Measurements from ENCODE around the gene REV1. TPM values are rescaled to one million over a fixed set of nuclear protein-coding genes. Genes with fewer than 3 reads are reported as not detected.

REV1 gene
- total and polyA plus RNA-seq, 2 donors: 23.9 to 27.1 TPM

GRCh38 chr2:99424371-99424770, 65.4 kb downstream of the REV1 start:
- Histone ChIP-seq H3K27me3 (ENCODE audit: control insufficient read depth in 2 of 2, insufficient read depth in 1 of 2, low read length in 1 of 2) (no peaks in the 10 kb centered on the region), H3K36me3 (ENCODE audit: control insufficient read depth in 2 of 2, insufficient read depth in 2 of 2, low read length in 1 of 2) (peaks cover 28 to 43% of the 10 kb centered on the region in 2 donors), H3K27ac (ENCODE audit: low read depth in 1 of 2, low read length in 1 of 2) (no peak overlapping the region), H3K4me1 (ENCODE audit: control insufficient read depth in 2 of 2, insufficient read depth in 2 of 2, low read length in 2 of 2) (no peaks in the 10 kb centered on the region), H3K9me3 (ENCODE audit: control insufficient read depth in 2 of 2, insufficient read depth in 1 of 2, low read length in 1 of 2) (no peaks in the 10 kb centered on the region), H3K4me3 (ENCODE audit: low read length in 2 of 2) (no peak overlapping the region)
- DNase-seq (ENCODE audit: low read depth in 6 of 9, low spot score in 9 of 9): no peak

- Histone ChIP-seq H3K4me3 (ENCODE audit: low read length in 2 of 2) (no peak overlapping the region), H3K4me1 (ENCODE audit: control insufficient read depth in 2 of 2, insufficient read depth in 2 of 2, low read length in 2 of 2) (no peaks in the 10 kb centered on the region), H3K27ac (ENCODE audit: low read depth in 1 of 2, low read length in 1 of 2) (no peak overlapping the region), H3K27me3 (ENCODE audit: control insufficient read depth in 2 of 2, insufficient read depth in 1 of 2, low read length in 1 of 2) (no peaks in the 10 kb centered on the region), H3K9me3 (ENCODE audit: control insufficient read depth in 2 of 2, insufficient read depth in 1 of 2, low read length in 1 of 2) (no peaks in the 10 kb centered on the region), H3K36me3 (ENCODE audit: control insufficient read depth in 2 of 2, insufficient read depth in 2 of 2, low read length in 1 of 2) (peaks cover 27 to 40% of the 10 kb centered on the region in 2 donors)
- 92% methylated on average over 3 of the region's 3 CpGs for WGBS
- DNase-seq (ENCODE audit: low read depth in 6 of 9, low spot score in 9 of 9): no peak
Observed at GRCh38 chr2:99422599-99422998, 67.2 kb downstream of the REV1 start.

GRCh38 chr2:99421469-99421868, 68.3 kb downstream of the REV1 start:
- H3K27me3 ChIP-seq (ENCODE audit: control insufficient read depth in 2 of 2, insufficient read depth in 1 of 2, low read length in 1 of 2): no peaks in the 10 kb centered on the region
- H3K9me3 ChIP-seq (ENCODE audit: control insufficient read depth in 2 of 2, insufficient read depth in 1 of 2, low read length in 1 of 2): no peaks in the 10 kb centered on the region
- no peaks in the 10 kb centered on the region for H3K4me1 ChIP-seq (ENCODE audit: control insufficient read depth in 2 of 2, insufficient read depth in 2 of 2, low read length in 2 of 2)
- no peak overlapping the region for H3K4me3 ChIP-seq (ENCODE audit: low read length in 2 of 2)
- no peak for DNase-seq (ENCODE audit: low read depth in 6 of 9, low spot score in 9 of 9)
- H3K36me3 ChIP-seq (ENCODE audit: control insufficient read depth in 2 of 2, insufficient read depth in 2 of 2, low read length in 1 of 2): peaks cover 32 to 47% of the 10 kb centered on the region in 2 donors
- 97% methylated on average over 5 of the region's 5 CpGs for WGBS
- H3K27ac ChIP-seq (ENCODE audit: low read depth in 1 of 2, low read length in 1 of 2): no peak overlapping the region

- Histone ChIP-seq H3K36me3 (ENCODE audit: control insufficient read depth in 2 of 2, insufficient read depth in 2 of 2, low read length in 1 of 2) (peaks cover 32 to 53% of the 10 kb centered on the region in 2 donors), H3K27ac (ENCODE audit: low read depth in 1 of 2, low read length in 1 of 2) (no peak overlapping the region)
Observed at GRCh38 chr2:99420751-99421299, 69.0 kb downstream of the REV1 start.

GRCh38 chr2:99420031-99420430, 69.8 kb downstream of the REV1 start:
- no peak for DNase-seq (ENCODE audit: low read depth in 6 of 9, low spot score in 9 of 9)
- H3K9me3 ChIP-seq (ENCODE audit: control insufficient read depth in 2 of 2, insufficient read depth in 1 of 2, low read length in 1 of 2): no peaks in the 10 kb centered on the region
- H3K4me1 ChIP-seq (ENCODE audit: control insufficient read depth in 2 of 2, insufficient read depth in 2 of 2, low read length in 2 of 2): no peaks in the 10 kb centered on the region
- 96% methylated on average over 1 of the region's 1 CpG for WGBS
- H3K27ac ChIP-seq (ENCODE audit: low read depth in 1 of 2, low read length in 1 of 2): no peak overlapping the region
- no peaks in the 10 kb centered on the region for H3K27me3 ChIP-seq (ENCODE audit: control insufficient read depth in 2 of 2, insufficient read depth in 1 of 2, low read length in 1 of 2)
- no peak overlapping the region for H3K4me3 ChIP-seq (ENCODE audit: low read length in 2 of 2)
- peaks cover 37 to 61% of the 10 kb centered on the region in 2 donors for H3K36me3 ChIP-seq (ENCODE audit: control insufficient read depth in 2 of 2, insufficient read depth in 2 of 2, low read length in 1 of 2)

More at GRCh38 chr2:99420751-99421299, 69.0 kb downstream of the REV1 start:
- Histone ChIP-seq H3K4me3 (ENCODE audit: low read length in 2 of 2) (no peak overlapping the region), H3K4me1 (ENCODE audit: control insufficient read depth in 2 of 2, insufficient read depth in 2 of 2, low read length in 2 of 2) (no peaks in the 10 kb centered on the region), H3K27me3 (ENCODE audit: control insufficient read depth in 2 of 2, insufficient read depth in 1 of 2, low read length in 1 of 2) (no peaks in the 10 kb centered on the region), H3K9me3 (ENCODE audit: control insufficient read depth in 2 of 2, insufficient read depth in 1 of 2, low read length in 1 of 2) (no peaks in the 10 kb centered on the region)
- WGBS: 96% methylated on average over 5 of the region's 5 CpGs
- DNase-seq (ENCODE audit: low read depth in 6 of 9, low spot score in 9 of 9): no peak

- Histone ChIP-seq H3K9me3 (ENCODE audit: control insufficient read depth in 2 of 2, insufficient read depth in 1 of 2, low read length in 1 of 2) (no peaks in the 10 kb centered on the region), H3K36me3 (ENCODE audit: control insufficient read depth in 2 of 2, insufficient read depth in 2 of 2, low read length in 1 of 2) (peaks cover 32 to 60% of the 10 kb centered on the region in 2 donors), H3K4me3 (ENCODE audit: low read length in 2 of 2) (no peak overlapping the region), H3K27ac (ENCODE audit: low read depth in 1 of 2, low read length in 1 of 2) (no peak overlapping the region), H3K27me3 (ENCODE audit: control insufficient read depth in 2 of 2, insufficient read depth in 1 of 2, low read length in 1 of 2) (no peaks in the 10 kb centered on the region), H3K4me1 (ENCODE audit: control insufficient read depth in 2 of 2, insufficient read depth in 2 of 2, low read length in 2 of 2) (no peaks in the 10 kb centered on the region)
- DNase-seq (ENCODE audit: low read depth in 6 of 9, low spot score in 9 of 9): no peak
- 99% methylated on average over 3 of the region's 3 CpGs for WGBS
Observed at GRCh38 chr2:99417396-99417795, 72.4 kb downstream of the REV1 start.

GRCh38 chr2:99414566-99414965, 75.3 kb downstream of the REV1 start:
- H3K27ac ChIP-seq (ENCODE audit: low read depth in 1 of 2, low read length in 1 of 2): no peak overlapping the region
- 99% methylated on average over 1 of the region's 1 CpG for WGBS
- H3K36me3 ChIP-seq (ENCODE audit: control insufficient read depth in 2 of 2, insufficient read depth in 2 of 2, low read length in 1 of 2): peaks cover 33 to 63% of the 10 kb centered on the region in 2 donors

DNA sequence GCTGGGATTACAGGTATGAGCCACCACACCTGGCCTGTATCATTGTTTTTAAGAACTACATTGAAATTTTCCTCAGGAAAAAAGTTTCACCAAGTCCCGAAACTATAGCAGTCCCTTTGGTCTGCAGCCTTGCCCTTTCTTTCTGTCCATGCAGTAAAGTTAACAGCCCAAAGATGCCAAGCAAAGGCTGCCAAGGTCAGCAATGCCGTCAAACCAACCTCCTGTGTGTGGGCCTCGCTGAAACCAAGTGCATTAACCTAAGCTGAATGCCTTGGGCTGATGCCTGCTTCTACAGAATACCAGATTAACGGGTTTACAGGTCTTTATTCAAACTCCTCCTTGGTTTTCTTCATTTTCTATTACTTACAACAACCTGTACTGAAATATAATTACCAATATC, 79.5 kb downstream of the REV1 start:
- no peak overlapping the region for H3K4me3 ChIP-seq (ENCODE audit: low read length in 2 of 2)
- H3K4me1 ChIP-seq (ENCODE audit: control insufficient read depth in 2 of 2, insufficient read depth in 2 of 2, low read length in 2 of 2): peaks cover 0 to 3% of the 10 kb centered on the region in 2 donors
- H3K27me3 ChIP-seq (ENCODE audit: control insufficient read depth in 2 of 2, insufficient read depth in 1 of 2, low read length in 1 of 2): no peaks in the 10 kb centered on the region
- no peaks in the 10 kb centered on the region for H3K9me3 ChIP-seq (ENCODE audit: control insufficient read depth in 2 of 2, insufficient read depth in 1 of 2, low read length in 1 of 2)
- no peak overlapping the region for H3K27ac ChIP-seq (ENCODE audit: low read depth in 1 of 2, low read length in 1 of 2)
- no peak for DNase-seq (ENCODE audit: low read depth in 6 of 9, low spot score in 9 of 9)
- WGBS: 97% methylated on average over 4 of the region's 4 CpGs
- peaks cover 32 to 59% of the 10 kb centered on the region in 2 donors for H3K36me3 ChIP-seq (ENCODE audit: control insufficient read depth in 2 of 2, insufficient read depth in 2 of 2, low read length in 1 of 2)

More at GRCh38 chr2:99414566-99414965, 75.3 kb downstream of the REV1 start:
- no peak for DNase-seq (ENCODE audit: low read depth in 6 of 9, low spot score in 9 of 9)
- no peak overlapping the region for H3K4me3 ChIP-seq (ENCODE audit: low read length in 2 of 2)
- no peaks in the 10 kb centered on the region for H3K9me3 ChIP-seq (ENCODE audit: control insufficient read depth in 2 of 2, insufficient read depth in 1 of 2, low read length in 1 of 2)
- H3K27me3 ChIP-seq (ENCODE audit: control insufficient read depth in 2 of 2, insufficient read depth in 1 of 2, low read length in 1 of 2): no peaks in the 10 kb centered on the region
- no peaks in the 10 kb centered on the region for H3K4me1 ChIP-seq (ENCODE audit: control insufficient read depth in 2 of 2, insufficient read depth in 2 of 2, low read length in 2 of 2)

DNA sequence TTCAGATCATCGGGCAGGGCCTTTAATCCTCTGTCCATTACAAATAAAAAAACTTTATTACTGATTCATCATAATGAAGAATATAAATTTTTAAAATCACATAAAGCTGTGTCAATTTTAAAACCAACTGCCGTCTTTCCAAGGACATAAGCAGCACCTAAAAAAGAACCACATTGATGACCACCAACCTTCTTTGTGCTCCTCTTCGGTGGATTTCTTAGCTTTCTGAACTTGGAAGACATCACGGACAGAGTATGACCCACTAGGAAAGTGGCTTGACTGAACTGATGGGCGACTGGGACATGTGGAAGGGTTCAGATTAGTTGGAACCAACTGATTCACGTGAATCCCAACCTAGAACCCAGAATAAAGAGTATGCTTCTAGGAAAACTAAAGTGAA, 83.7 kb downstream of the REV1 start:
- Histone ChIP-seq H3K4me1 (ENCODE audit: control insufficient read depth in 2 of 2, insufficient read depth in 2 of 2, low read length in 2 of 2) (peaks cover 0 to 3% of the 10 kb centered on the region in 2 donors), H3K27ac (ENCODE audit: low read depth in 1 of 2, low read length in 1 of 2) (no peak overlapping the region), H3K4me3 (ENCODE audit: low read length in 2 of 2) (no peak overlapping the region), H3K36me3 (ENCODE audit: control insufficient read depth in 2 of 2, insufficient read depth in 2 of 2, low read length in 1 of 2) (peaks cover 54 to 69% of the 10 kb centered on the region in 2 donors), H3K9me3 (ENCODE audit: control insufficient read depth in 2 of 2, insufficient read depth in 1 of 2, low read length in 1 of 2) (no peaks in the 10 kb centered on the region), H3K27me3 (ENCODE audit: control insufficient read depth in 2 of 2, insufficient read depth in 1 of 2, low read length in 1 of 2) (no peaks in the 10 kb centered on the region)
- DNase-seq (ENCODE audit: low read depth in 6 of 9, low spot score in 9 of 9): no peak
- 98% methylated on average over 6 of the region's 6 CpGs for WGBS
